Activated B cell treated with CpG ODN at 0.5 μM for 24 hours (primary cell): Measurements from ENCODE around the gene CLVS2. TPM values are rescaled to one million over a fixed set of nuclear protein-coding genes. Genes with fewer than 3 reads are reported as not detected.

Source experiments
- ATAC-seq: fragments of 200-7000 bp; cut with Tn5 transposase; one replicate; pipeline ENCODE4 v1.10.0; 2021; ENCODE audit warnings: low read depth, mild to moderate bottlenecking, moderate library complexity
- CTCF ChIA-PET: fragments of 350-600 bp; sonication (Branson Sonifier 250); formaldehyde crosslinking; loops from one replicate; lab custom pipeline; 2021; ENCODE audit warnings: antibody characterized with exemption; lab: Charles Lee
- POLR2A ChIA-PET: fragments of 350-600 bp; sonication (Branson Sonifier 250); formaldehyde crosslinking; loops from one replicate; lab custom pipeline; 2021; ENCODE audit warnings: antibody characterized with exemption; lab: Charles Lee
- DNase-seq: peaks from one replicate; pipeline ENCODE4 v3.0.0; 2022
- H3K27ac Mint-ChIP-seq: one replicate; pipeline ENCODE4 v1.8.0; 2020; ENCODE audit warnings: mixed read lengths
- H3K27me3 Mint-ChIP-seq: one replicate; pipeline ENCODE4 v1.8.0; 2021; ENCODE audit warnings: mixed read lengths
- H3K36me3 Mint-ChIP-seq: one replicate; pipeline ENCODE4 v1.8.0; 2021; ENCODE audit warnings: low read depth, mixed read lengths
- H3K4me1 Mint-ChIP-seq: one replicate; pipeline ENCODE4 v1.8.0; 2021; ENCODE audit warnings: mixed read lengths
- H3K4me3 Mint-ChIP-seq: one replicate; pipeline ENCODE4 v1.8.0; 2020; ENCODE audit warnings: mild to moderate bottlenecking, mixed read lengths
- H3K9me3 Mint-ChIP-seq: one replicate; pipeline ENCODE4 v1.8.0; 2020; ENCODE audit warnings: mixed read lengths
- CTCF ChIP-seq: fragments of 200-600 bp; IDR thresholded peaks from one replicate; pipeline ENCODE4 v1.8.0; 2022; ENCODE audit warnings: antibody characterized with exemption, mild to moderate bottlenecking
- intact Hi-C: fragments of 100-400 bp; cut with micrococcal nuclease; formaldehyde crosslinking; loops from one replicate; pipeline ENCODE4 v1.15.1; 2024
- total RNA-seq: library from RNA; stranded (reverse); gene quantifications from 2 replicates; pipeline ENCODE4 v1.2.3, GENCODE V29; 2022

The CLVS2 gene
- total RNA-seq, 1 donor from 2014 or later: not detected

DNA sequence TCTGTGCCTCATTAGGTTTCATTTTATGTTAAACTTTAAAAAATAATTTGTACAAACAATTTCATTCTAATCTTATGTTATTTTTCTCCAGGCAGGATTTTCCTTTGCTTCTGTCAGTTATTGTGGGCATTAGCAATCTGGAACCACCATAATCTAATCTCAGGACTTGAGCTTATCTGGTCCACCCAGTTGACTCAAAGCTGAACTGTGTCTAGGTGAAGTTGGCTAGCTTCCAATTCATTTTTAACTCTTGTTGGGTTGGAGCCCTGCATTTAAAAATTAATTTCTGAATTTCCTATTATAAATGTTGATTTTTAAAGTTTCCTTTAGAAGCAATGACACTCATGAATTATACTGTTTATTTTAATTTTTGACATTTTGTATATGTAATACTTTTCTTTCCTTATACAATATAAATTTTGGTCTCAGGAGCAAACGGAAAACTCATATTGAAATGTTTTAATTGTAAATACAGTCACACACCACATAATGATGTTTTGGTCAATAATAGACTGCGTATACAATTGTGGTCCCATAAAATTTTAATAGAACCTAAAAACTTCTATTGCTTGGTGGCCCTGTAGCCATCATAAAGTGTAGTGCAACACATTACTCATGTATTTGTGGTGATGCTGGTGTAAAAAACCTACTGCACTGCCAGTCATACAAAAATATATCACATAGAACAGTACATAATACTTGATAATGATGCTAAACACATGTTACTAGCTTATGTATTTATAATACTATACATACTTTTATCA, 121.3 kb downstream of the CLVS2 start:
- no peaks in the 10 kb centered on the region for H3K9me3 Mint-ChIP-seq
- no peak for DNase-seq
- no peak for TF ChIP-seq CTCF
- H3K36me3 Mint-ChIP-seq: no peaks in the 10 kb centered on the region
- H3K4me1 Mint-ChIP-seq: no peaks in the 10 kb centered on the region
- no peaks in the 10 kb centered on the region for H3K27me3 Mint-ChIP-seq
- ChIA-PET POLR2A (no interaction called here), CTCF (no interaction called here)
- intact Hi-C loops: no loop called here
- no peak for ATAC-seq
- no peak overlapping the region for H3K27ac Mint-ChIP-seq
- no peak overlapping the region for H3K4me3 Mint-ChIP-seq

- no peaks in the 10 kb centered on the region for H3K27me3 Mint-ChIP-seq
- intact Hi-C loops: no loop called here
- POLR2A ChIA-PET: no interaction called here
- H3K4me1 Mint-ChIP-seq: no peaks in the 10 kb centered on the region
- TF ChIP-seq CTCF: no peak
- no peak overlapping the region for H3K27ac Mint-ChIP-seq
- ATAC-seq (no peak), DNase-seq (no peak)
- no peaks in the 10 kb centered on the region for H3K9me3 Mint-ChIP-seq
- H3K36me3 Mint-ChIP-seq: no peaks in the 10 kb centered on the region
- CTCF ChIA-PET: no interaction called here
- H3K4me3 Mint-ChIP-seq: no peak overlapping the region
These were observed 122.8 kb downstream of the CLVS2 start for GRCh38 chr6:123118811-123119210.

Other genes starting within 250 kb of the CLVS2 start
- gene FABP7, start 216.5 kb upstream of the CLVS2 start, total RNA-seq: not detected in 2 replicates
- 1.5 and 1.8 TPM in 2 replicates for gene SMPDL3A, start 207.0 kb upstream of the CLVS2 start, total RNA-seq